Esophagus muscularis mucosa (tissue), 4 donors: ENCODE measurements around the gene MOB1A.

Experiments
- EP300 ChIP-seq: sonication (generic); formaldehyde crosslinking; IDR thresholded peaks from one replicate; pipeline ENCODE4 v1.6.1; 2017; ENCODE audit warnings: antibody characterized with exemption
- POLR2A ChIP-seq: fragments of 450-650 bp; IDR thresholded peaks from one replicate; pipeline ENCODE4 v1.6.1; 2017; ENCODE audit warnings: antibody characterized with exemption, moderate library complexity, mild to moderate bottlenecking, low read depth
- TF ChIP-seq, protein P1 (sequence below), 3 experiments: fragments of 200-600 bp in 2 of 3; fragments of 450-650 bp in 1 of 3; sonication (generic) in 2 of 3; IDR thresholded peaks; one replicate each; pipeline ENCODE4 v1.5.1; 2017 to 2019; ENCODE audit warnings: antibody characterized with exemption in 3 of 3, mild to moderate bottlenecking in 2 of 3, moderate library complexity in 1 of 3

DNA sequence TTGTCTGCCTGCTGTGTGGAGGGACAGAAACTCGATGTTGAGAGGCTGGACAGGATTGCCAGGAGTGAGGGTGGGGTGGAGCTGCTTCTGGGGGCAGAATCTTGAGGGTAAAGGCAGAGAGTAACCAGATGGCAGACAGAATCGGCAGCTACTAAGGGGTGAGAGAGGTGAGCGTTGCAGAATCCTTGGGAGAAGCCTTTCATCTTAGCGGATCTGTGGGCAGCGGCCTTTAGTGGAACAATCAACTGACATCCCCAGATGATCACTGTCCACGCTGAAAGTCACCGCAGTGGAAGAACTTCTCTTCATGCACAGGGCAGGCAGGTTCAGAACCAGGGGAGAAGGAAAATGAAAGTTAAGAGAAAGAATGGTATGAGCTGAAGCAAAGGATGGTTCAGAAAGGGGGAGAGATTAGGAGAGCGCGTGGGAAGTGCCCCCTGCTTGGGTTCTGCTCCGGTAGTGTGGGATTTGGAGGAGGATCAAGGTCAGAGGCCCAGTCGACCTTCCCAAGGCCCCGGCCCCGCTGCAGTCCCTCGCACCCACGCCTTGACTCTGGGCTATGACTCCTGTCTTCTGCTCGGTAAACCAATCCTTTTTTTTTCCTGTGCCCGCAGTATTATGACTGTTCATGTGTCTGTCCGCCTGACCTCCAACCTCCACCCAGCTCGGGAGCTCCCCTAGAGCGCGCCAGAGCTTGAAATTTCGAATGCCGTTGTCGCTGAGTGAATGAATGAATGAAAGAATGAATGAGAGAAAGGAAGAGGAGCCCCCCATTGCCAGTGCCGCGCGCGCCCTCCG is 31.6 kb downstream of the MOB1A start:
- TF ChIP-seq POLR2A: no peak
- TF ChIP-seq, protein P1, sequence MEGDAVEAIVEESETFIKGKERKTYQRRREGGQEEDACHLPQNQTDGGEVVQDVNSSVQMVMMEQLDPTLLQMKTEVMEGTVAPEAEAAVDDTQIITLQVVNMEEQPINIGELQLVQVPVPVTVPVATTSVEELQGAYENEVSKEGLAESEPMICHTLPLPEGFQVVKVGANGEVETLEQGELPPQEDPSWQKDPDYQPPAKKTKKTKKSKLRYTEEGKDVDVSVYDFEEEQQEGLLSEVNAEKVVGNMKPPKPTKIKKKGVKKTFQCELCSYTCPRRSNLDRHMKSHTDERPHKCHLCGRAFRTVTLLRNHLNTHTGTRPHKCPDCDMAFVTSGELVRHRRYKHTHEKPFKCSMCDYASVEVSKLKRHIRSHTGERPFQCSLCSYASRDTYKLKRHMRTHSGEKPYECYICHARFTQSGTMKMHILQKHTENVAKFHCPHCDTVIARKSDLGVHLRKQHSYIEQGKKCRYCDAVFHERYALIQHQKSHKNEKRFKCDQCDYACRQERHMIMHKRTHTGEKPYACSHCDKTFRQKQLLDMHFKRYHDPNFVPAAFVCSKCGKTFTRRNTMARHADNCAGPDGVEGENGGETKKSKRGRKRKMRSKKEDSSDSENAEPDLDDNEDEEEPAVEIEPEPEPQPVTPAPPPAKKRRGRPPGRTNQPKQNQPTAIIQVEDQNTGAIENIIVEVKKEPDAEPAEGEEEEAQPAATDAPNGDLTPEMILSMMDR (IDR thresholded peaks at IDR 0.05): no peak
- TF ChIP-seq EP300: no peak
